Measurements from ENCODE around the gene C7orf33. TPM values are rescaled to one million over a fixed set of nuclear protein-coding genes. Genes with fewer than 3 reads are reported as not detected.
"Not testable (repeated sequence)": the region's sequence is repeated elsewhere in the genome, so short reads cannot be mapped to it uniquely, and the experiment has no call there.

Gene C7orf33
- total RNA-seq, 2 donors from 2014 or later = not detected

DNA sequence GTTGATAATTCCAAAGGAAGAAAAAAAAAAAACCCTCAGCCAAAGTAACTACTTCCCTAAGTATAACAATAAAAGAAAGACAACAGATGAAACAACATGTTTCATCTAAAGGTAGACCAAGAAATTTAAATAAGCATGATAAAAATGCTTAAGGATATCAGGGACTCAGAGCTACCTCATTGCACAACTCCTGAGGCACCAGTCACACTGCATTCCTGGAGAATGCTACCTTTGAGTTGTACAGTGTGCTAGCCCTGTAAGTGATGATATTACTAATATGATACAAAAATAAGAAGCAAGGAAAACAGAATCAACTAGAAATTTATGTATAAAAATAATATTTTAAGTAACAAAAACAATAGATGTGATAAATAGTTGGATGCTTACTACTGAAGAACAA lies 29.5 kb upstream of the C7orf33 start:
- no peak overlapping the region for H3K27ac ChIP-seq
- DNase-seq (ENCODE audit: low spot score) = no peak
- peaks cover 8 to 9% of the 10 kb centered on the region in 2 donors for H3K4me1 ChIP-seq (ENCODE audit: control insufficient read depth in 1 of 2, low read depth in 2 of 2)
- no peaks in the 10 kb centered on the region for H3K27me3 ChIP-seq (replicated peaks; ENCODE audit: insufficient read depth)
- ATAC-seq (ENCODE audit: insufficient number of reproducible peaks, low FRiP score, low read depth) = no peak
- no peaks in the 10 kb centered on the region for H3K36me3 ChIP-seq
- no peak overlapping the region for H3K4me3 ChIP-seq
- H3K9me3 ChIP-seq = no peaks in the 10 kb centered on the region
- TF ChIP-seq, protein P1, sequence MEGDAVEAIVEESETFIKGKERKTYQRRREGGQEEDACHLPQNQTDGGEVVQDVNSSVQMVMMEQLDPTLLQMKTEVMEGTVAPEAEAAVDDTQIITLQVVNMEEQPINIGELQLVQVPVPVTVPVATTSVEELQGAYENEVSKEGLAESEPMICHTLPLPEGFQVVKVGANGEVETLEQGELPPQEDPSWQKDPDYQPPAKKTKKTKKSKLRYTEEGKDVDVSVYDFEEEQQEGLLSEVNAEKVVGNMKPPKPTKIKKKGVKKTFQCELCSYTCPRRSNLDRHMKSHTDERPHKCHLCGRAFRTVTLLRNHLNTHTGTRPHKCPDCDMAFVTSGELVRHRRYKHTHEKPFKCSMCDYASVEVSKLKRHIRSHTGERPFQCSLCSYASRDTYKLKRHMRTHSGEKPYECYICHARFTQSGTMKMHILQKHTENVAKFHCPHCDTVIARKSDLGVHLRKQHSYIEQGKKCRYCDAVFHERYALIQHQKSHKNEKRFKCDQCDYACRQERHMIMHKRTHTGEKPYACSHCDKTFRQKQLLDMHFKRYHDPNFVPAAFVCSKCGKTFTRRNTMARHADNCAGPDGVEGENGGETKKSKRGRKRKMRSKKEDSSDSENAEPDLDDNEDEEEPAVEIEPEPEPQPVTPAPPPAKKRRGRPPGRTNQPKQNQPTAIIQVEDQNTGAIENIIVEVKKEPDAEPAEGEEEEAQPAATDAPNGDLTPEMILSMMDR (IDR thresholded peaks at IDR 0.05) = no peak

DNA sequence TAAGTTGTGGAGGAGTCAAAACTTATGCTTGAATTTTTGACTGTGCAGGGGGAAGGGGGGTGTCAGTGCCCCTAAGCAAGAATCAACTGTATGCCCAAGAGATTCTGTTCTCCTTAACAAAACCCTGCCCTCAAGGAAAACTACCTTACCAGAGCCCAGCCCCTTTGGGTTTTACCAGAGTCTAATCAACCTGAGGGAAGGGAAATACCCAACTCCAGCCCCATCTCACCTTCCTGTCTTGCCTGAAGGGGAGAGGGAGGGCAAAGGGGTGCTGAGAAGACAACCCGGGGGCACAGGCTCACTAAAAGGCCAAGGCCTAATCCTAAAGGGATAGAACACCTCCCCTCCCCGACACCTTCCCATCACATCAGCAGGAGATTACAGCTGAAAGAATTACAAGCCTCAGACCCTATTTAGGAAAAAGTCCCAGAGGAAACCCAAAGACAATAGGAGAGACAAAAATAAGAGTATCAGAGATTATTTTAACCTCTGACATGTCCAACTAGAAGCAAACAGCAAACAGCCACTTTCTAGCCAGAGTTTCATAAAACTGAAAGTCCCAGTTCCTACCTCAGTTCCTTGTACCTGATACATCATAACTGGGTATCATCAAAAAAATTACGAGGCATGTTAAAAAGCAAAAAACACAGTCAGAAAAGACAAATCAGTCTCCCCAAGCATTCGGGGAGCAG lies 26.8 kb upstream of the C7orf33 start:
- peak overlapping the region; percentile 45 for H3K27ac ChIP-seq
- TF ChIP-seq, protein P1 (IDR thresholded peaks at IDR 0.05) = no peak
- no peak for ATAC-seq (ENCODE audit: insufficient number of reproducible peaks, low FRiP score, low read depth)

DNA sequence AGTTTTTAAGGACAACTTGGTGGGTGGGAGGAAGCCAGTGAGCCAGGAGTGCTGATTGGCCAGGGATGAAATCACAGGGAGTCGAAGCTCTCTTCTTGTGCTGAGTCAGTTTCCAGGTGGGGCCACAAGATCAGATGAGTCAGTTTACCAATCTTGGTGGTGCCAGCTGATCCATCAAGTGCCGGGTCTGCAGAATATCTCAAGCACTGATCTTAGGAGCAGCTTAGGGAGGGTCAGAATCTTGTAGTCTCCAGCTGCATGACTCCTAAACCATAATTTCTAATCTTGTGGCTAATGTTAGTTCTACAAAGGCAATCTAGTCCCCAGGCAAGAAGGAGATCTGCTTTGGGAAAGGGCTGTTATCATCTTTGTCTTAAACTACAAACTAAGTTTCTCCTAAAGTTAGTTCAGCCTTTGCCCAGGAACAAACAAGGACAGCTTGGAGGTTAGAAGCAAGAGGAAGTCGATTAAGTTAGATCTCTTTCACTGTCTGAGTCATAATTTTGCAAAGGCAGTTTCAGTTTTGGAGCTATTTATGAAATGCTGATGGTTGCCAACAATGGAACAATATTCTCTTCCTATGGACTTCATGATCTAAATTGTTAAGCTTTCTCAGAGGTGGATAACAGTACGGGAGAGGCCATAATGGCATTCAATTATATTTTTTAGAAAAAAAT lies 26.2 kb upstream of the C7orf33 start:
- H3K9me3 ChIP-seq; H3K36me3 ChIP-seq; DNase-seq (ENCODE audit: low spot score); H3K27me3 ChIP-seq (replicated peaks; ENCODE audit: insufficient read depth); ATAC-seq (ENCODE audit: insufficient number of reproducible peaks, low FRiP score, low read depth); H3K4me1 ChIP-seq (ENCODE audit: control insufficient read depth in 1 of 2, low read depth in 2 of 2): not testable (repeated sequence)
- peak overlapping the region; percentile 35 for H3K4me3 ChIP-seq
- H3K27ac ChIP-seq = peak overlapping the region; percentile 45

More for the DNA sequence above, 26.8 kb upstream of the C7orf33 start:
- DNase-seq (ENCODE audit: low spot score) = no peak
- H3K9me3 ChIP-seq = no peaks in the 10 kb centered on the region
- H3K36me3 ChIP-seq = no peaks in the 10 kb centered on the region
- H3K4me1 ChIP-seq (ENCODE audit: control insufficient read depth in 1 of 2, low read depth in 2 of 2) = peaks cover 8 to 9% of the 10 kb centered on the region in 2 donors
- H3K4me3 ChIP-seq = peak overlapping the region; percentile 35
- H3K27me3 ChIP-seq (replicated peaks; ENCODE audit: insufficient read depth) = no peaks in the 10 kb centered on the region

DNA sequence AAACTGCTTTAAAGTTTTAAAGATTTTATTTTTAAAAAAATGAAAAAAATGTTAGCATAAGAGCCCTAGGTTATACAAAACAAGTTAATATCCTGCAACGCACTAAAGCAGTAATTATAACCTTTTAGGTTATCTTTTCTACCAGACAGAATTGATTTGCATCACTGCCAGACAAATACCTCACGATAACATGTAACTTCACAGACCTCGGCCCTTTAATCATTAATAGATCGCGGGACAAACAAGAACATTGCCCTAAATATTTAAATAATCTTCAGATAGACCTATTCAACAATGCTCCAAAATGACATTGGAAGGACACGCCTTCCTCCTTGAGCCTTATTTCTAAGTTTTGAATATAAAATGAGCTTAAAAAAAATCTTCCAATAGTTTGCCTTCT lies 23.8 kb upstream of the C7orf33 start:
- H3K36me3 ChIP-seq = no peaks in the 10 kb centered on the region
- no peak overlapping the region for H3K4me3 ChIP-seq
- peaks cover 8 to 9% of the 10 kb centered on the region in 2 donors for H3K4me1 ChIP-seq (ENCODE audit: control insufficient read depth in 1 of 2, low read depth in 2 of 2)
- H3K27me3 ChIP-seq (replicated peaks; ENCODE audit: insufficient read depth) = no peaks in the 10 kb centered on the region
- no peak overlapping the region for H3K27ac ChIP-seq
- H3K9me3 ChIP-seq = no peaks in the 10 kb centered on the region
- TF ChIP-seq, protein P1 (IDR thresholded peaks at IDR 0.05) = no peak
- no peak for ATAC-seq (ENCODE audit: insufficient number of reproducible peaks, low FRiP score, low read depth)
- no peak for DNase-seq (ENCODE audit: low spot score)

DNA sequence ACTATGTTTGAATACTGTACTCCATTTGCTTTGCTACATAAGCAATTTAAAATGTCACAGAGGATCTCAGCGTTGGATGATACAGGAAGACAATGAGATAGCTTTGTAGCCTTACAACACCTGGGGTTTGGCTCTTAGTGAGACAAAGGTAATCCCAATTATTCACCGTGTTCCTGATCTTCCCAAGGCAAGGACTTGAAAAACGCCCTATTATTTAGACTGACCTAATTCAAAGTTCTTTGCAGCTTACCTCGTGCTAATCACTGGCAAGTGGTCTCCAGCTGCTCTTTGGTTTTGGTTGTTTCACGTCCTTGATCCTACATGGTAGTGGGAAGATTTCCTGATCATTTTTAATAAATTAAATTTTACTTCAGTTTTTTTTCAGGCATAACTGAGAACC lies 23.0 kb upstream of the C7orf33 start:
- H3K4me1 ChIP-seq (ENCODE audit: control insufficient read depth in 1 of 2, low read depth in 2 of 2) = peaks cover 8 to 9% of the 10 kb centered on the region in 2 donors
- no peak for DNase-seq (ENCODE audit: low spot score)
- H3K4me3 ChIP-seq = no peak overlapping the region
- no peak overlapping the region for H3K27ac ChIP-seq
- ATAC-seq (ENCODE audit: insufficient number of reproducible peaks, low FRiP score, low read depth) = no peak
- H3K36me3 ChIP-seq = no peaks in the 10 kb centered on the region
- H3K27me3 ChIP-seq (replicated peaks; ENCODE audit: insufficient read depth) = no peaks in the 10 kb centered on the region
- TF ChIP-seq, protein P1 (IDR thresholded peaks at IDR 0.05) = no peak
- no peaks in the 10 kb centered on the region for H3K9me3 ChIP-seq

Measured in thoracic aorta (tissue), 2 donors.